H1 (cell line): ENCODE measurements around the gene SPATA6L. TPM values are rescaled to one million over a fixed set of nuclear protein-coding genes. Genes with fewer than 3 reads are reported as not detected.

Source experiments
- CTCF ChIA-PET: fragments of 300-600 bp; sonication (Branson Sonifier 250); formaldehyde crosslinking; loops from one replicate; lab custom pipeline; 2021; ENCODE audit not compliant: partially characterized antibody; lab: Charles Lee
- POLR2A ChIA-PET: fragments of 300-600 bp; sonication (Branson Sonifier 250); formaldehyde crosslinking; loops from one replicate; lab custom pipeline; 2021; ENCODE audit warnings: inconsistent platforms; ENCODE audit not compliant: partially characterized antibody; lab: Charles Lee
- DNase-seq, 2 experiments: peaks; one replicate each; pipeline versions ENCODE4 v3.0.0 to v3.0.0-alpha.2; 2010 to 2022; ENCODE audit warnings: low spot score in 2 of 2, low read depth in 1 of 2, mixed read lengths in 1 of 2
- FAIRE-seq: peaks from 2 replicates; lab custom pipeline; 2011; peaks lifted over from hg19 to GRCh38; lab: Jason Lieb, UNC
- H2AFZ ChIP-seq: 2 replicates; pipeline ENCODE4 v1.8.1; 2012; ENCODE audit warnings: low read length, inconsistent platforms
- H2AK5ac ChIP-seq: 2 replicates; pipeline ENCODE4 v1.6.1; 2013; ENCODE audit warnings: low read depth, low read length
- H2BK120ac ChIP-seq: replicated peaks from 2 replicates; pipeline ENCODE3; 2013; ENCODE audit warnings: low read depth, low read length, inconsistent platforms
- H2BK12ac ChIP-seq: 2 replicates; pipeline ENCODE4 v1.6.1; 2013; ENCODE audit warnings: low read depth, low read length
- H2BK15ac ChIP-seq: 2 replicates; pipeline ENCODE4 v1.6.1; 2013; ENCODE audit warnings: low read length
- H2BK20ac ChIP-seq: 2 replicates; pipeline ENCODE4 v1.6.1; 2013; ENCODE audit warnings: low read length
- H2BK5ac ChIP-seq: 2 replicates; pipeline ENCODE4 v1.6.1; 2013; ENCODE audit warnings: low read depth, low read length
- H3K14ac ChIP-seq: 2 replicates; pipeline ENCODE4 v1.6.1; 2013; ENCODE audit warnings: inconsistent platforms; ENCODE audit not compliant: insufficient read length
- H3K18ac ChIP-seq: 2 replicates; pipeline ENCODE4 v1.6.1; 2013; ENCODE audit warnings: low read length; ENCODE audit errors: extremely low read depth
- H3K23ac ChIP-seq: 2 replicates; pipeline ENCODE4 v1.6.1; 2013; ENCODE audit warnings: inconsistent platforms; ENCODE audit not compliant: insufficient read length
- H3K23me2 ChIP-seq: 2 replicates; pipeline ENCODE4 v1.6.1; 2013; ENCODE audit warnings: low read depth, low read length
- H3K27ac ChIP-seq: 2 replicates; pipeline ENCODE4 v1.6.1; 2011; ENCODE audit warnings: low read depth, low read length, inconsistent platforms
- H3K27me3 ChIP-seq, 4 experiments: replicated peaks in 1 of 4; 1 replicate in 1 of 4; 2 replicates in 3 of 4; pipeline versions ENCODE4 v1.6.1 to v1.8.1; 2011 to 2013; ENCODE audit warnings: low read length in 3 of 4, mild to moderate bottlenecking in 3 of 4, inconsistent platforms in 2 of 4, mixed read lengths in 2 of 4, moderate library complexity in 1 of 4; ENCODE audit not compliant: control insufficient read depth in 3 of 4, insufficient read depth in 3 of 4; ENCODE audit errors: extremely low read depth in 1 of 4
- H3K36me3 ChIP-seq, 4 experiments: 2 replicates each; pipeline versions ENCODE4 v1.6.1 to v1.8.1; 2011 to 2013; ENCODE audit warnings: mild to moderate bottlenecking in 4 of 4, low read length in 3 of 4, moderate library complexity in 2 of 4, control low read depth in 1 of 4, inconsistent platforms in 1 of 4; ENCODE audit not compliant: insufficient read depth in 4 of 4, control insufficient read depth in 2 of 4
- H3K4ac ChIP-seq: replicated peaks from 2 replicates; pipeline ENCODE3; 2013; ENCODE audit warnings: low read length, low read depth, mixed read lengths, inconsistent platforms; ENCODE audit not compliant: insufficient read length
- H3K4me1 ChIP-seq, 4 experiments: replicated peaks in 1 of 4; 1 replicate in 1 of 4; 2 replicates in 3 of 4; pipeline versions ENCODE4 v1.6.1 to v1.8.1; 2011 to 2013; ENCODE audit warnings: low read length in 3 of 4, inconsistent platforms in 2 of 4, mixed read lengths in 1 of 4; ENCODE audit not compliant: insufficient read depth in 4 of 4, control insufficient read depth in 3 of 4
- H3K4me2 ChIP-seq, 2 experiments: 2 replicates each; pipeline versions ENCODE4 v1.6.1 to v1.8.1; 2011 to 2013; ENCODE audit warnings: low read depth in 2 of 2, low read length in 2 of 2, control low read depth in 1 of 2, inconsistent platforms in 1 of 2, mild to moderate bottlenecking in 1 of 2; ENCODE audit not compliant: insufficient read depth in 1 of 2
- H3K4me3 ChIP-seq, 4 experiments: fragments of 200-600, 300-600 bp in 1 of 4; sonication (generic), shearing (Covaris generic), sonication (Bioruptor Twin) in 1 of 4; 2 replicates each; pipeline versions ENCODE4 v1.5.1 to v1.8.1; 2011 to 2016; ENCODE audit warnings: low read length in 4 of 4, low read depth in 3 of 4, control low read depth in 2 of 4, inconsistent platforms in 2 of 4, mild to moderate bottlenecking in 2 of 4, mixed read lengths in 1 of 4, moderate library complexity in 1 of 4; ENCODE audit not compliant: insufficient read depth in 2 of 4; ENCODE audit errors: extremely low read depth in 1 of 4
- H3K56ac ChIP-seq: replicated peaks from 2 replicates; pipeline ENCODE3; 2013; ENCODE audit warnings: low read depth, mild to moderate bottlenecking, mixed read lengths, low read length, inconsistent platforms; ENCODE audit not compliant: insufficient read length
- H3K79me1 ChIP-seq: 2 replicates; pipeline ENCODE4 v1.6.1; 2013; ENCODE audit warnings: low read depth, low read length, control low read depth
- H3K79me2 ChIP-seq, 2 experiments: 2 replicates each; pipeline versions ENCODE4 v1.6.1 to v1.8.1; 2012 to 2013; ENCODE audit warnings: low read length in 2 of 2, mild to moderate bottlenecking in 2 of 2, inconsistent platforms in 1 of 2; ENCODE audit not compliant: insufficient read depth in 2 of 2, control insufficient read depth in 1 of 2
- H3K9ac ChIP-seq, 4 experiments: replicated peaks in 1 of 4; 1 replicate in 1 of 4; 2 replicates in 3 of 4; pipeline versions ENCODE4 v1.6.1 to v1.8.1; 2011 to 2013; ENCODE audit warnings: low read depth in 3 of 4, low read length in 3 of 4, control low read depth in 2 of 4, mild to moderate bottlenecking in 2 of 4, moderate library complexity in 2 of 4, inconsistent platforms in 1 of 4; ENCODE audit errors: extremely low read depth in 1 of 4
- H3K9me3 ChIP-seq, 2 experiments: 2 replicates each; pipeline versions ENCODE4 v1.6.1 to v1.8.1; 2012 to 2013; ENCODE audit warnings: mild to moderate bottlenecking in 2 of 2, moderate library complexity in 2 of 2, control low read depth in 1 of 2, inconsistent platforms in 1 of 2, low read depth in 1 of 2, low read length in 1 of 2, mixed read lengths in 1 of 2; ENCODE audit not compliant: insufficient read depth in 2 of 2
- H4K20me1 ChIP-seq, 2 experiments: replicated peaks in 1 of 2; 2 replicates each; pipeline versions ENCODE3 to v1.8.1; 2011 to 2013; ENCODE audit warnings: inconsistent platforms in 2 of 2, low read length in 2 of 2, mild to moderate bottlenecking in 1 of 2; ENCODE audit not compliant: insufficient read depth in 2 of 2, control insufficient read depth in 1 of 2
- H4K5ac ChIP-seq: 2 replicates; pipeline ENCODE4 v1.6.1; 2013; ENCODE audit warnings: low read length, low read depth, mixed read lengths, inconsistent platforms; ENCODE audit not compliant: insufficient read length
- H4K8ac ChIP-seq: 2 replicates; pipeline ENCODE4 v1.8.0; 2013; ENCODE audit warnings: mild to moderate bottlenecking, moderate library complexity, low read length, inconsistent platforms; ENCODE audit not compliant: insufficient read depth; ENCODE audit errors: extremely low read depth
- H4K91ac ChIP-seq: replicated peaks from 2 replicates; pipeline ENCODE3; 2013; ENCODE audit warnings: low read length, mixed read lengths, inconsistent platforms; ENCODE audit not compliant: insufficient read length
- E2F6 ChIP-seq: IDR thresholded peaks from 2 replicates; pipeline ENCODE4 v1.6.1; 2012; ENCODE audit warnings: inconsistent platforms
- HDAC2 ChIP-seq, 2 experiments: fragments of 300-600 bp in 1 of 2; sonication (generic) in 1 of 2; IDR thresholded peaks; 2 replicates each; pipeline ENCODE4 v1.6.1; 2011 to 2012; ENCODE audit warnings: low read depth in 2 of 2, low read length in 2 of 2, mild to moderate bottlenecking in 2 of 2, moderate library complexity in 2 of 2, borderline replicate concordance in 1 of 2, inconsistent platforms in 1 of 2
- RXRA ChIP-seq: IDR thresholded peaks from 2 replicates; pipeline ENCODE4 v1.6.1; 2011; ENCODE audit warnings: low read depth, mild to moderate bottlenecking, low read length, moderate library complexity; ENCODE audit not compliant: insufficient read depth
- WGBS, 2 experiments: shearing (Covaris generic) in 1 of 2; methylation state at CpG; one replicate each; pipeline versions ENCODE4 v1.1.6 to v1.1.7; 2013 to 2015; ENCODE audit warnings: low lambda C conversion rate in 2 of 2, mixed read lengths in 2 of 2, inconsistent platforms in 1 of 2, low coverage in 1 of 2, missing lambda C conversion rate in 1 of 2; ENCODE audit not compliant: insufficient replicate concordance in 2 of 2, insufficient coverage in 1 of 2, insufficient read length in 1 of 2; ENCODE audit errors: extremely low coverage in 1 of 2, missing lambda C conversion rate in 1 of 2; 5-methylcytosine and 5-hydroxymethylcytosine counted together
- polyA plus RNA-seq, 7 experiments: library from polyadenylated mRNA; depleted of rRNA in 3 of 7; stranded (reverse) in 5 of 7; unstranded in 2 of 7; fragments of >200 nt in 5 of 7; fragments of 200-250 nt in 2 of 7; gene quantifications; 1 replicate in 5 of 7; 2 replicates in 1 of 7; 4 replicates in 1 of 7; pipeline versions ENCODE4 v1.2.1 to v1.2.3, GENCODE V29; 2011 to 2013; ENCODE audit warnings: missing spikeins in 2 of 7, mixed read lengths in 2 of 7
- total RNA-seq: library from RNA; stranded (reverse); fragmentation: NEBNext Ultra II Directional; extraction: Animal tissue kit (Norgen Biotek cat#: 25700); gene quantifications from 2 replicates; pipeline ENCODE4 v1.2.1, GENCODE V29; 2021

Gene SPATA6L
- total and polyA plus RNA-seq, 2 of the 8 experiments (the other 6 are each of a cell fraction or from before 2014, with no cell fraction given) = 0.57 to 1.1 TPM

GRCh38 chr9:4706021-4706420 is 39.7 kb upstream of the SPATA6L start:
- CTCF ChIA-PET = no interaction called here
- no peaks in the 10 kb centered on the region for H3K79me1 ChIP-seq
- H2BK20ac ChIP-seq = no peak overlapping the region
- no peak overlapping the region for H2BK15ac ChIP-seq
- H3K56ac ChIP-seq = no peak overlapping the region
- no peak for TF ChIP-seq HDAC2 (IDR thresholded peaks at IDR 0.05; ENCODE audit: borderline replicate concordance in 1 of 2, low read depth in 2 of 2, low read length in 2 of 2)
- TF ChIP-seq RXRA = no peak
- no peak for TF ChIP-seq E2F6
- TF ChIP-seq, all 59 proteins: peak for 0
- no peak overlapping the region for H2BK5ac ChIP-seq
- no peaks in the 10 kb centered on the region for H3K27me3 ChIP-seq
- H3K4me3 ChIP-seq = no peak overlapping the region
- no peak overlapping the region for H2BK120ac ChIP-seq
- H3K23me2 ChIP-seq = no peaks in the 10 kb centered on the region
- H3K23ac ChIP-seq = no peak overlapping the region
- H3K14ac ChIP-seq = no peak overlapping the region
- 88% methylated on average over 2 of the region's 2 CpGs; no CpG with 5 or more reads in 1 of the 2 experiments for WGBS, 2 experiments
- no peak overlapping the region for H4K5ac ChIP-seq
- no peak overlapping the region for H3K9ac ChIP-seq
- FAIRE-seq (no peak), DNase-seq (no peak)
- no peaks in the 10 kb centered on the region for H3K79me2 ChIP-seq
- H4K91ac ChIP-seq = no peak overlapping the region
- no peak overlapping the region for H3K18ac ChIP-seq
- no peak overlapping the region for H3K4ac ChIP-seq
- peaks cover 3 to 19% (median 6%) of the 10 kb centered on the region in 4 experiments; a peak in 3 of 8 replicates for H3K36me3 ChIP-seq
- no peak overlapping the region for H2AK5ac ChIP-seq
- no peak overlapping the region for H3K27ac ChIP-seq
- H3K4me1 ChIP-seq = no peaks in the 10 kb centered on the region
- no peak overlapping the region for H2AFZ ChIP-seq
- no peak overlapping the region for H4K8ac ChIP-seq
- H4K20me1 ChIP-seq = no peaks in the 10 kb centered on the region
- POLR2A ChIA-PET = no interaction called here
- H3K4me2 ChIP-seq = no peak overlapping the region
- H3K9me3 ChIP-seq = no peaks in the 10 kb centered on the region
- H2BK12ac ChIP-seq = no peak overlapping the region
